OCI-LY7 (cell line): Measurements from ENCODE around the gene KRT79. TPM values are rescaled to one million over a fixed set of nuclear protein-coding genes. Genes with fewer than 3 reads are reported as not detected.
"Not testable (repeated sequence)": the region's sequence is repeated elsewhere in the genome, so short reads cannot be mapped to it uniquely, and the experiment has no call there.

Source experiments
- BruUV-seq: library from RNA; stranded (reverse); fragments of 400-500 nt; replicated peaks from 2 replicates; lab custom pipeline; 2021; lab: Mats Ljungman, UMichigan
- CTCF ChIA-PET: fragments of 300-600 bp; sonication (Branson Sonifier 250); formaldehyde crosslinking; loops from one replicate; lab custom pipeline; 2022; ENCODE audit warnings: antibody characterized with exemption; ENCODE audit not compliant: unreplicated experiment; lab: Charles Lee
- POLR2A ChIA-PET: fragments of 300-600 bp; sonication (Branson Sonifier 250); formaldehyde crosslinking; loops from one replicate; lab custom pipeline; 2022; ENCODE audit warnings: antibody characterized with exemption; lab: Charles Lee
- DNase-seq: peaks from one replicate; pipeline ENCODE4 v3.0.0-alpha.2; 2015; ENCODE audit warnings: low spot score
- H2AFZ ChIP-seq: fragments of 200-600 bp; sonication (generic), shearing (Covaris generic); 2 replicates; pipeline ENCODE4 v1.6.1; 2014; ENCODE audit warnings: mild to moderate bottlenecking, antibody characterized with exemption, low read length, moderate library complexity
- H3K27ac ChIP-seq: fragments of 200-600 bp; sonication (generic); 2 replicates; pipeline ENCODE4 v1.5.1; 2014; ENCODE audit warnings: mixed run types, low read depth, mild to moderate bottlenecking, moderate library complexity, low read length, inconsistent platforms; ENCODE audit not compliant: poor library complexity, severe bottlenecking
- H3K36me3 ChIP-seq: fragments of 200-600 bp; sonication (generic); 2 replicates; pipeline ENCODE4 v1.6.1; 2014; ENCODE audit warnings: mild to moderate bottlenecking, antibody characterized with exemption, low read length, moderate library complexity, mixed read lengths; ENCODE audit not compliant: insufficient read depth
- H3K4me1 ChIP-seq: fragments of 200-600 bp; sonication (generic); 2 replicates; pipeline ENCODE4 v1.5.1; 2014; ENCODE audit warnings: mild to moderate bottlenecking, low read length; ENCODE audit not compliant: insufficient read depth, poor library complexity, severe bottlenecking
- H3K4me2 ChIP-seq: fragments of 200-600 bp; sonication (generic); 2 replicates; pipeline ENCODE4 v1.6.1; 2014; ENCODE audit warnings: mild to moderate bottlenecking, low read length
- H3K4me3 ChIP-seq: fragments of 200-600 bp; sonication (generic); 2 replicates; pipeline ENCODE4 v1.5.1; 2014; ENCODE audit warnings: mild to moderate bottlenecking, low read depth, low read length; ENCODE audit not compliant: poor library complexity, severe bottlenecking
- H3K79me2 ChIP-seq: fragments of 200-600 bp; sonication (generic); 2 replicates; pipeline ENCODE4 v1.6.1; 2016; ENCODE audit warnings: low read depth, mild to moderate bottlenecking, low read length, moderate library complexity, mixed read lengths; ENCODE audit not compliant: insufficient read depth
- H3K9me2 ChIP-seq: fragments of 200-600 bp; sonication (generic); 2 replicates; pipeline ENCODE4 v1.6.1; 2016; ENCODE audit warnings: mild to moderate bottlenecking, low read length, mixed read lengths; ENCODE audit not compliant: insufficient read depth
- H3K9me3 ChIP-seq: fragments of 200-600 bp; sonication (generic); 2 replicates; pipeline ENCODE4 v1.6.1; 2014; ENCODE audit warnings: mild to moderate bottlenecking, mixed run types, low read length, mixed read lengths
- H4K20me1 ChIP-seq: fragments of 200-600 bp; sonication (generic); 2 replicates; pipeline ENCODE4 v1.6.1; 2014; ENCODE audit warnings: mild to moderate bottlenecking, antibody characterized with exemption, low read length, moderate library complexity, mixed read lengths; ENCODE audit not compliant: insufficient read depth
- CTCF ChIP-seq: fragments of 200-600 bp; sonication (generic); conservative IDR thresholded peaks from 2 replicates; pipeline ENCODE4 v1.5.1; 2014; ENCODE audit warnings: mild to moderate bottlenecking, antibody characterized with exemption, low read length, moderate library complexity, mixed read lengths
- EZH2phosphoT487 ChIP-seq: fragments of 200-600 bp; sonication (generic); IDR thresholded peaks from 2 replicates; pipeline ENCODE4 v1.6.1; 2018; ENCODE audit warnings: low read depth, borderline replicate concordance, mild to moderate bottlenecking, mixed run types, antibody characterized with exemption, low read length, moderate library complexity, mixed read lengths
- intact Hi-C: fragments of 100-400 bp; cut with micrococcal nuclease; formaldehyde crosslinking; loops from one replicate; pipeline ENCODE4 v1.10.0; 2022; ENCODE audit not compliant: unreplicated experiment
- total RNA-seq, 2 experiments: library from RNA; depleted of rRNA in 1 of 2; stranded (reverse); fragments of >200 nt in 1 of 2; shearing (Covaris generic) in 1 of 2; gene quantifications; 2 replicates each; pipeline ENCODE4 v1.2.3, GENCODE V29; 2014 to 2022

KRT79 gene
- total RNA-seq, 2 experiments from 2014 or later: not detected

DNA sequence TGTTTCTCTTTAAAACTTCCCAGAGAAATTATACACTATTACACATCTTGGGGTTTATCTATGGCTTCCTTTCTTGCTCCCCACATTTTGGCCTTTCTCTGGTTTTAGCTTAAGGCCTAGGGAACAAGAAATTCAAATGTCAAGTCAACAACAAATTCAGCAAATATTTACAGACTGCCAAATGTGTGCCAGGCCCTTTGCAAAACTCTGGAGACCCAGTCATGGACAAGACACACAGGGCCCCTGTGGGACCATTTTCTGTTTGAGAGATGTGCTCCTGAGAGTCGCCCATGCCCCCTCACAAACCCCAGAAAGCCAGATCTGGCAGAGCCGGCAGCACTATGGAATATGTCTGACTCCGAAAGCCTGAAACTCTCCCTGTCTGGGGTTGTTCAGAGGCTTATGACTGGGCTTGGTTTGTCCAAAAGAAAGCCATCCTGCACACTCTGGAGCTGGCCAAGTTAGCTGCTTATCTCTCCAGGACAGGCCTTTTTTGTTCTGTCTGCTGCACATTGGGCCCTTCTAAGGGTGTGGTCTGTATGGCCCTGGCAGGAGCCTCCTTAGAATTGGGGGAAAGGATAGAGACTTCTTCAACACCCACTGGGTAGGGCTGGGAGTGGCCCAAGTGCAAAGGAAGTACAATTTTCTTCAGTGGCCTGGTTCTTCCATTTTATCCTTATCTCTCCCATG lies 37.1 kb downstream of the KRT79 start:
- no peak for DNase-seq
- H3K4me2 ChIP-seq: no peak overlapping the region
- no peaks in the 10 kb centered on the region for H3K4me1 ChIP-seq
- no peak overlapping the region for H2AFZ ChIP-seq
- no peaks in the 10 kb centered on the region for H3K9me3 ChIP-seq
- no peak for TF ChIP-seq CTCF
- TF ChIP-seq EZH2phosphoT487: no peak
- H3K27ac ChIP-seq: no peak overlapping the region
- no peak overlapping the region for H3K4me3 ChIP-seq
- H4K20me1 ChIP-seq: no peaks in the 10 kb centered on the region
- ChIA-PET POLR2A (interaction anchor here (1.0 kb wide), 1 partner anchor 14 kb away, joined by 3 read pairs; no protein-coding TSS in a partner anchor), CTCF (no interaction called here)
- H3K9me2 ChIP-seq: no peaks in the 10 kb centered on the region
- BruUV-seq: no TSS peak
- H3K36me3 ChIP-seq: no peaks in the 10 kb centered on the region
- intact Hi-C loops: no loop called here
- H3K79me2 ChIP-seq: no peaks in the 10 kb centered on the region

- Histone ChIP-seq H3K9me3 (no peaks in the 10 kb centered on the region), H3K4me2 (no peak overlapping the region), H3K27ac (no peak overlapping the region), H2AFZ (no peak overlapping the region), H3K4me3 (no peak overlapping the region), H3K36me3 (no peaks in the 10 kb centered on the region), H3K4me1 (no peaks in the 10 kb centered on the region), H3K79me2 (no peaks in the 10 kb centered on the region), H3K9me2 (no peaks in the 10 kb centered on the region), H4K20me1 (no peaks in the 10 kb centered on the region)
- TF ChIP-seq EZH2phosphoT487 (no peak), CTCF (no peak)
- intact Hi-C loops: no loop called here
- BruUV-seq: no TSS peak
- CTCF ChIA-PET: no interaction called here
- no peak for DNase-seq
- POLR2A ChIA-PET: no interaction called here
These were observed 37.7 kb downstream of the KRT79 start for GRCh38 chr12:52796429-52796794.

DNA sequence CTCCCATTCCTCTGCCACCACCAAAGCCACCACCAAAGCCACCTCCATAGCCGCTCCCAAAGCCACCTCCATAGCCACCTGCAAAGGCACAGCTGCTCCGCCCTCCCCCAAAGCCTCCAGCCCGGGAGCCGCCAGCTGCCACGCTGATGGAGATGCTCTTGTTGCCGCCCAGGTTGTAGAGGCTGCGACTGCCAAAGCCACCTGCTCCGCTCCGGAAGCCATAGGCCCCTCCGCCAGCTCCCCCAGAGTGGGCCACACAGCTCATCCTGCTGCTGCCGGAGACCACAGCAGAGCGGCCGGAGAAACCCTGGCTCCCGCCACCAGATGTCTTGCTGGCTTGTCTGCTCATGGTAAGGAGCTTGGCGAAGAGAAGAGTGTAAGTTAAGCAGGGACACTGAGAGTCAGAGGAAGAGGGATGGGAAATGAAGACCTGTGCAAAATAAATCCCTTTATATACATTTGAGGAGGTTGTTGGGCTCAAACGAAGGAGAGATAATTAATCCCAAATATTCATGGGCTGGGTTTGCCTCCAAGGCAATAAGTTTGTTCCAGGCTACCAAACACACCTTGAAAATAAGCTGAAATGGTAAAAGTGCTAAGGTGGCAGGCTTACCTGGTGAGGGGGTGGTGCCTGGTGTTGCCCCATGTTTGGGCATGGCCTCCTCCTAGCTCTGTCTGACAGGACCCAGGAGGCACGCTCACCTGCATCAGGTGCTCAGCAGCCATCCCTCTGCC lies 38.2 kb downstream of the KRT79 start, which contains the start of gene KRT3:
KRT3 (minus strand) TSS at position 424 of the 735 bp plus-strand sequence; CDS start at position 349, 75 bp downstream.
- POLR2A ChIA-PET: no interaction called here
- Histone ChIP-seq H3K4me2 (no peak within 1 kb of the TSS), H3K9me2 (no peaks in the 10 kb centered on the region), H3K4me1 (no peaks in the 10 kb centered on the region), H3K4me3 (no peak within 1 kb of the TSS), H2AFZ (no peak within 1 kb of the TSS), H3K36me3 (no peaks in the 10 kb centered on the region), H4K20me1 (no peaks in the 10 kb centered on the region), H3K9me3 (no peaks in the 10 kb centered on the region), H3K27ac (no peak within 1 kb of the TSS), H3K79me2 (no peaks in the 10 kb centered on the region)
- DNase-seq: no peak
- CTCF ChIA-PET: no interaction called here
- TF ChIP-seq CTCF (no peak), EZH2phosphoT487 (no peak)
- no TSS peak for BruUV-seq
- intact Hi-C loops: no loop called here

DNA sequence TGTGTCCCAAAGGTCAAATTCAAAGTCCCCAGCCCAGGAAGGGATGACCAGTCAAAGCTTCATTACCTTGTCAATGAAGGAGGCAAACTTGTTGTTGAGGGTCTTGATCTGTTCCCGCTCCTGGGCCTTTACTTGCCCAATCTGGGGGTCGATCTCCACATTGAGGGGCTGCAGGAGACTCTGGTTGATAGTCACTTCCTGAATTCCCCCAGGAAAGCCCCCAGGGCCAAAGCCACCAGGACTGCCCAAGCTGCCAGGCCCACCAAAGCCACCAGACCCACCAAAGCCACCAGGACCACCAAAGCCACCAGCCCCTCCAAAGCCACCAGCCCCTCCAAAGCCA lies 38.8 kb downstream of the KRT79 start:
- intact Hi-C loops, H3K27ac ChIP-seq, H3K4me3 ChIP-seq, H4K20me1 ChIP-seq, H3K9me3 ChIP-seq, H3K36me3 ChIP-seq, POLR2A ChIA-PET, H3K4me2 ChIP-seq, BruUV-seq, H3K4me1 ChIP-seq, H2AFZ ChIP-seq, H3K9me2 ChIP-seq, DNase-seq, CTCF ChIA-PET, H3K79me2 ChIP-seq: not testable (repeated sequence)
